Caco-2 (cell line): ENCODE data around the gene F13A1. TPM values are rescaled to one million over a fixed set of nuclear protein-coding genes. Genes with fewer than 3 reads are reported as not detected.
A peak's percentile ranks its signal among the peaks of the same experiment; 100 is the strongest.

Experiments used
- BruUV-seq: library from RNA; stranded (reverse); fragments of 400-500 nt; replicated peaks from 2 replicates; lab custom pipeline; 2021; lab: Mats Ljungman, UMichigan
- CTCF ChIA-PET: fragments of 300-600 bp; sonication (Branson Sonifier 250); formaldehyde crosslinking; loops from one replicate; lab custom pipeline; 2022; ENCODE audit warnings: antibody characterized with exemption; lab: Charles Lee
- POLR2A ChIA-PET: fragments of 300-600 bp; sonication (Branson Sonifier 250); formaldehyde crosslinking; loops from one replicate; lab custom pipeline; 2022; ENCODE audit warnings: antibody characterized with exemption; lab: Charles Lee
- DNase-seq, 2 experiments: peaks; one replicate each; pipeline versions ENCODE4 v3.0.0 to v3.0.0-alpha.2; 2020 to 2022
- H3K27me3 ChIP-seq: replicated peaks from 2 replicates; pipeline ENCODE4 v1.6.0; 2011; ENCODE audit warnings: low read length; ENCODE audit not compliant: control insufficient read depth, insufficient read depth
- H3K36me3 ChIP-seq: 2 replicates; pipeline ENCODE4 v1.5.1; 2011; ENCODE audit warnings: low read length; ENCODE audit not compliant: control insufficient read depth, insufficient read depth
- H3K4me1 ChIP-seq: fragments of 250-450 bp; sonication (Bioruptor Pico); 2 replicates; pipeline ENCODE4 v1.5.1; 2020; ENCODE audit warnings: mild to moderate bottlenecking
- H3K4me3 ChIP-seq: 2 replicates; pipeline ENCODE4 v1.5.1; 2011; ENCODE audit warnings: low read depth, mild to moderate bottlenecking, control low read depth, low read length
- H3K9me3 ChIP-seq: fragments of 250-450 bp; sonication (Bioruptor Pico); 2 replicates; pipeline ENCODE4 v1.5.1; 2020; ENCODE audit warnings: mild to moderate bottlenecking, moderate library complexity
- H3K27ac Mint-ChIP-seq: one replicate; pipeline ENCODE4 v1.8.0; 2022; ENCODE audit warnings: mixed read lengths; ENCODE audit not compliant: unreplicated experiment
- H3K27me3 Mint-ChIP-seq: one replicate; pipeline ENCODE4 v1.8.0; 2022; ENCODE audit warnings: mixed read lengths; ENCODE audit not compliant: insufficient read depth, unreplicated experiment
- H3K36me3 Mint-ChIP-seq: one replicate; pipeline ENCODE4 v1.8.0; 2022; ENCODE audit warnings: mild to moderate bottlenecking, mixed read lengths; ENCODE audit not compliant: insufficient read depth, unreplicated experiment
- H3K4me1 Mint-ChIP-seq: one replicate; pipeline ENCODE4 v1.8.0; 2022; ENCODE audit warnings: low read depth, mixed read lengths; ENCODE audit not compliant: unreplicated experiment
- H3K4me3 Mint-ChIP-seq: one replicate; pipeline ENCODE4 v1.8.0; 2022; ENCODE audit warnings: mild to moderate bottlenecking, moderate library complexity, mixed read lengths; ENCODE audit not compliant: unreplicated experiment
- H3K9me3 Mint-ChIP-seq: one replicate; pipeline ENCODE4 v1.8.0; 2022; ENCODE audit warnings: mixed read lengths; ENCODE audit not compliant: unreplicated experiment
- CTCF ChIP-seq, 2 experiments: fragments of 200-600 bp in 1 of 2; IDR thresholded peaks; 1 replicate in 1 of 2; 2 replicates in 1 of 2; pipeline versions ENCODE4 v1.5.1 to v1.8.0; 2011 to 2022; ENCODE audit warnings: antibody characterized with exemption in 1 of 2, control low read depth in 1 of 2, inconsistent platforms in 1 of 2, low read depth in 1 of 2, low read length in 1 of 2, mild to moderate bottlenecking in 1 of 2, moderate library complexity in 1 of 2; ENCODE audit not compliant: insufficient read depth in 1 of 2, severe bottlenecking in 1 of 2, unreplicated experiment in 1 of 2
- intact Hi-C: fragments of 100-400 bp; cut with micrococcal nuclease; formaldehyde crosslinking; loops from one replicate; pipeline ENCODE4 v1.10.0; 2022; ENCODE audit not compliant: unreplicated experiment
- total RNA-seq: library from RNA; stranded (reverse); gene quantifications from 2 replicates; pipeline ENCODE4 v1.2.3, GENCODE V29; 2022

The F13A1 gene
- total RNA-seq, 1 experiment from 2014 or later, result not detected

- Mint-ChIP-seq H3K27me3 (peaks cover 27% of the 10 kb centered on the region), H3K4me3 (no peak overlapping the region), H3K4me1 (no peaks in the 10 kb centered on the region), H3K36me3 (no peaks in the 10 kb centered on the region), H3K9me3 (no peaks in the 10 kb centered on the region), H3K27ac (no peak overlapping the region)
- H3K27me3 ChIP-seq, result no peaks in the 10 kb centered on the region
- H3K36me3 ChIP-seq, result no peaks in the 10 kb centered on the region
- no peaks in the 10 kb centered on the region for H3K4me1 ChIP-seq
- POLR2A ChIA-PET, result no interaction called here
- DNase-seq, result no peak
- no peak overlapping the region for H3K4me3 ChIP-seq
- no TSS peak for BruUV-seq
- CTCF ChIA-PET, result interaction anchor here (0.6 kb wide), 1 partner anchor 96 kb away, joined by 4 read pairs; no protein-coding TSS in a partner anchor
- no peak for TF ChIP-seq CTCF (IDR thresholded peaks at IDR 0.05; ENCODE audit: insufficient read depth in 1 of 2, low read depth in 1 of 2, low read length in 1 of 2, severe bottlenecking in 1 of 2, unreplicated experiment in 1 of 2)
- H3K9me3 ChIP-seq, result no peaks in the 10 kb centered on the region
- intact Hi-C loops, result loop anchor here (5.0 kb wide), 1 partner anchor 229 kb away; no protein-coding TSS in a partner anchor
Measured at GRCh38 chr6:6317825-6318733, 2.4 kb downstream of the F13A1 start.

- Mint-ChIP-seq H3K4me1 (no peaks in the 10 kb centered on the region), H3K27me3 (peaks cover 21% of the 10 kb centered on the region), H3K4me3 (no peak overlapping the region), H3K27ac (no peak overlapping the region), H3K36me3 (no peaks in the 10 kb centered on the region), H3K9me3 (no peaks in the 10 kb centered on the region)
- no TSS peak for BruUV-seq
- no peaks in the 10 kb centered on the region for H3K4me1 ChIP-seq
- no peaks in the 10 kb centered on the region for H3K9me3 ChIP-seq
- CTCF ChIA-PET, result no interaction called here
- H3K36me3 ChIP-seq, result no peaks in the 10 kb centered on the region
- intact Hi-C loops, result loop anchor here (5.0 kb wide), 1 partner anchor 230 kb away; no protein-coding TSS in a partner anchor
- H3K27me3 ChIP-seq, result no peaks in the 10 kb centered on the region
- no peak for DNase-seq
- no peak for TF ChIP-seq CTCF (IDR thresholded peaks at IDR 0.05; ENCODE audit: insufficient read depth in 1 of 2, low read depth in 1 of 2, low read length in 1 of 2, severe bottlenecking in 1 of 2, unreplicated experiment in 1 of 2)
- POLR2A ChIA-PET, result no interaction called here
- no peak overlapping the region for H3K4me3 ChIP-seq
Measured at GRCh38 chr6:6317386-6317785, 3.1 kb downstream of the F13A1 start.

GRCh38 chr6:6315660-6316059 lies 4.8 kb downstream of the F13A1 start:
- ChIA-PET CTCF (no interaction called here), POLR2A (no interaction called here)
- peaks cover 15% of the 10 kb centered on the region for H3K27me3 Mint-ChIP-seq
- no peaks in the 10 kb centered on the region for H3K9me3 Mint-ChIP-seq
- no peaks in the 10 kb centered on the region for H3K4me1 ChIP-seq
- H3K4me1 Mint-ChIP-seq, result no peaks in the 10 kb centered on the region
- no peak overlapping the region for H3K4me3 ChIP-seq
- H3K27me3 ChIP-seq, result no peaks in the 10 kb centered on the region
- peak; percentile 76 to 80 for TF ChIP-seq CTCF (IDR thresholded peaks at IDR 0.05; ENCODE audit: insufficient read depth in 1 of 2, low read depth in 1 of 2, low read length in 1 of 2, severe bottlenecking in 1 of 2, unreplicated experiment in 1 of 2)
- H3K36me3 Mint-ChIP-seq, result no peaks in the 10 kb centered on the region
- intact Hi-C loops, result loop anchor here (5.0 kb wide), 1 partner anchor 232 kb away; no protein-coding TSS in a partner anchor
- no peak overlapping the region for H3K27ac Mint-ChIP-seq
- H3K9me3 ChIP-seq, result no peaks in the 10 kb centered on the region
- H3K36me3 ChIP-seq, result no peaks in the 10 kb centered on the region
- peak in 1 of 2 experiments; percentile 50 for DNase-seq
- no peak overlapping the region for H3K4me3 Mint-ChIP-seq
- no TSS peak for BruUV-seq
